ENCODE data around the gene EVX2.

EVX2 gene

GRCh38 chr2:176082824-176083751 lies 674 bp downstream of the EVX2 start:
- no peak for DNase-seq (ENCODE audit: low read depth, low spot score)

- no peak for DNase-seq (ENCODE audit: low read depth, low spot score)
These were observed 1.3 kb downstream of the EVX2 start for GRCh38 chr2:176082525-176082823.

GRCh38 chr2:176081837-176082524 lies 1.8 kb downstream of the EVX2 start:
- DNase-seq (ENCODE audit: low read depth, low spot score): no peak

- DNase-seq (ENCODE audit: low read depth, low spot score): no peak
These were observed 2.4 kb downstream of the EVX2 start for GRCh38 chr2:176081376-176081836.

GRCh38 chr2:176080540-176081375 lies 3.0 kb downstream of the EVX2 start:
- DNase-seq (ENCODE audit: low read depth, low spot score): no peak

- DNase-seq (ENCODE audit: low read depth, low spot score): no peak
These were observed 3.8 kb downstream of the EVX2 start for GRCh38 chr2:176079831-176080539.

GRCh38 chr2:176079285-176079830 lies 4.4 kb downstream of the EVX2 start:
- DNase-seq (ENCODE audit: low read depth, low spot score): no peak

GRCh38 chr2:176078541-176079284 lies 5.0 kb downstream of the EVX2 start:
- no peak for DNase-seq (ENCODE audit: low read depth, low spot score)

GRCh38 chr2:176076796-176077195 lies 7.0 kb downstream of the EVX2 start:
- no peak for DNase-seq (ENCODE audit: low read depth, low spot score)

GRCh38 chr2:176076063-176076462 lies 7.7 kb downstream of the EVX2 start:
- no peak for DNase-seq (ENCODE audit: low read depth, low spot score)

- no peak for DNase-seq (ENCODE audit: low read depth, low spot score)
These were observed 8.3 kb downstream of the EVX2 start for GRCh38 chr2:176075481-176075880.

GRCh38 chr2:176074919-176075425 lies 8.8 kb downstream of the EVX2 start:
- no peak for DNase-seq (ENCODE audit: low read depth, low spot score)

- no peak for DNase-seq (ENCODE audit: low read depth, low spot score)
These were observed 10.5 kb downstream of the EVX2 start for GRCh38 chr2:176072951-176073904.

- DNase-seq (ENCODE audit: low read depth, low spot score): no peak
These were observed 11.5 kb downstream of the EVX2 start for GRCh38 chr2:176072292-176072669.

- DNase-seq (ENCODE audit: low read depth, low spot score): no peak
These were observed 12.2 kb downstream of the EVX2 start for GRCh38 chr2:176071330-176072291.

GRCh38 chr2:176068419-176068832 lies 15.3 kb downstream of the EVX2 start:
- no peak for DNase-seq (ENCODE audit: low read depth, low spot score)

GRCh38 chr2:176067589-176068418 lies 16.0 kb downstream of the EVX2 start:
- DNase-seq (ENCODE audit: low read depth, low spot score): no peak

Measured in brain pericyte (primary cell).